ENCODE data around the gene POLR2B. TPM values are rescaled to one million over a fixed set of nuclear protein-coding genes. Genes with fewer than 3 reads are reported as not detected.
A peak's percentile ranks its signal among the peaks of the same experiment; 100 is the strongest.

POLR2B gene
- total RNA-seq, 2 experiments from 2014 or later = 107 to 109 TPM

GRCh38 chr4:56995525-56995924, 16.8 kb downstream of the POLR2B start:
- H3K4me1 Mint-ChIP-seq = peaks cover 7% of the 10 kb centered on the region
- H3K27me3 Mint-ChIP-seq = no peaks in the 10 kb centered on the region
- peaks cover 71% of the 10 kb centered on the region for H3K36me3 Mint-ChIP-seq (ENCODE audit: low read depth)
- H3K4me3 Mint-ChIP-seq = no peak overlapping the region
- no peak overlapping the region for H3K27ac Mint-ChIP-seq
- H3K9me3 Mint-ChIP-seq = no peaks in the 10 kb centered on the region
- DNase-seq = no peak
- ChIA-PET POLR2A (interaction anchor here (1.0 to 1.6 kb wide), 2 partner anchors 14 to 18 kb away, joined by 4 to 5 read pairs; partner anchors contain the start of gene NOA1), CTCF (no interaction called here)

DNA sequence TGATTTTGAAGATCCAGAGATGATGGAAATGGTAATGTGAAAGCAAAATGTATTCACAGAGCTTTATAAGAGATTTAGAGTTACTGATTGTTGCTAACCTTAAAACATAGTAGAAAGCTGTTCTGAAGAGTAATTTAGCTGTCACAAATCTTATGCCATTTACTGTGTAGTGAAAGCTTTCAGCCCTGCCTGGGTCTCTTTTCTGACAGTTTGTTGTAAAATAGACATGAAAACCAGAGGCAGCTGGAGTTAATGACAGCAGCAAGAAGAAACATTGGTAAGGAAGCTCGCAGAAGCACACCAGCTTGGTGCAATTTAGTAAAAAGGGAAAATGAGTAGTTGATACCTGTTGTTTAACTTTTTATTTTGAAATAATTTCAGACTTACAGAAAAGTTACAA, 21.1 kb downstream of the POLR2B start:
- Mint-ChIP-seq H3K36me3 (ENCODE audit: low read depth) (peaks cover 64% of the 10 kb centered on the region), H3K27me3 (no peaks in the 10 kb centered on the region), H3K9me3 (no peaks in the 10 kb centered on the region), H3K4me1 (no peaks in the 10 kb centered on the region), H3K4me3 (no peak overlapping the region), H3K27ac (no peak overlapping the region)
- CTCF ChIA-PET = interaction anchor here (1.1 kb wide), 1 partner anchor 37 kb away, joined by 3 read pairs; no protein-coding TSS in a partner anchor
- POLR2A ChIA-PET = interaction anchor here (1.4 kb wide), 1 partner anchor 22 kb away, joined by 4 read pairs; the partner anchor contains the start of gene POLR2B
- no peak for DNase-seq

- DNase-seq = no peak
- ChIA-PET POLR2A (no interaction called here), CTCF (no interaction called here)
- Mint-ChIP-seq H3K4me1 (peaks cover 10% of the 10 kb centered on the region), H3K4me3 (no peak overlapping the region), H3K9me3 (no peaks in the 10 kb centered on the region), H3K27ac (peak overlapping the region; percentile 51), H3K36me3 (ENCODE audit: low read depth) (peaks cover 55% of the 10 kb centered on the region), H3K27me3 (no peaks in the 10 kb centered on the region)
These were observed 34.9 kb downstream of the POLR2B start for GRCh38 chr4:57013543-57014120.

DNA sequence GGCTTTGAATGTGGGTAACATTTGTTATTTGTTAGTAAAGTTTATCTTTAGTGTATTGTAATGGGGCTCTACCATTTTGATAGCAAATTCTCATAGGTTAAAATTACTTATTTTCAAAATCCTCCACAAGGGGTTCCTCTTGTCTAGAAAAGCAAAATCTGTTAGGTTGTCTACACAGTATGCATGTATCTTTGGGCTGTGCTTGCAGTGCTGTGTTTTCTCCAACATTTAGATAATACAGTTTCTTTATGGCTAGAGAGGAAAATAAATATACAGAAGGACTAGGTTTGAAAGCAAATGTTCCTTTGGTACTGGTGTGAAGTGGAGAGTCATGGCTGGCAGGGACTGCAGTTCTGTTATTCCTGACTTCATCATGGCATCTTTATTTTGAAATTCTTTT, 40.3 kb downstream of the POLR2B start:
- Mint-ChIP-seq H3K36me3 (ENCODE audit: low read depth) (peaks cover 76% of the 10 kb centered on the region), H3K27me3 (no peaks in the 10 kb centered on the region), H3K9me3 (no peaks in the 10 kb centered on the region), H3K27ac (no peak overlapping the region), H3K4me1 (peaks cover 4% of the 10 kb centered on the region), H3K4me3 (no peak overlapping the region)
- DNase-seq = no peak
- POLR2A ChIA-PET = no interaction called here
- CTCF ChIA-PET = interaction anchor here (0.6 kb wide), 1 partner anchor 15 kb away, joined by 3 read pairs; no protein-coding TSS in a partner anchor

GRCh38 chr4:57020467-57021101, 41.9 kb downstream of the POLR2B start:
- Mint-ChIP-seq H3K9me3 (no peaks in the 10 kb centered on the region), H3K4me1 (peaks cover 4% of the 10 kb centered on the region), H3K4me3 (no peak overlapping the region), H3K27ac (no peak overlapping the region), H3K36me3 (ENCODE audit: low read depth) (peaks cover 84% of the 10 kb centered on the region), H3K27me3 (no peaks in the 10 kb centered on the region)
- POLR2A ChIA-PET = no interaction called here
- CTCF ChIA-PET = no interaction called here
- no peak for DNase-seq

DNA sequence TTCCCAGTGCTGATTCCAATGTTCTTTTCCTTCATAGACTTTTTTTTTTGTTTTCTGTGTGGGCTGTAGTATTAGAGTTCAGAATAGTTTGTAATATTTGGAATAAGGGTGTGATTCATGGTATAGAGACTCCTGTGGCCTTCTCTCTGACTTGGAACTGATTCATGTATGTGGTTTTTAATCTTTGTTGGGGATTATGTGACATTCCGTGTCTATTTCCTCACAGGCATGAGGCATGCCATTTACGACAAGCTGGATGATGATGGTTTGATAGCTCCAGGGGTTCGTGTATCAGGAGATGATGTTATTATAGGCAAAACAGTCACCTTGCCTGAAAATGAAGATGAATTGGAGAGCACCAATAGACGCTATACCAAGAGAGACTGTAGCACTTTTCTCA, 44.4 kb downstream of the POLR2B start:
- Mint-ChIP-seq H3K4me1 (peaks cover 2% of the 10 kb centered on the region), H3K27me3 (no peaks in the 10 kb centered on the region), H3K36me3 (ENCODE audit: low read depth) (peaks cover 85% of the 10 kb centered on the region), H3K27ac (no peak overlapping the region), H3K9me3 (no peaks in the 10 kb centered on the region), H3K4me3 (no peak overlapping the region)
- ChIA-PET POLR2A (interaction anchor here (1.3 kb wide), 1 partner anchor 8 kb away, joined by 3 read pairs; no protein-coding TSS in a partner anchor), CTCF (no interaction called here)
- no peak for DNase-seq

GRCh38 chr4:57034520-57034919, 55.8 kb downstream of the POLR2B start:
- DNase-seq = no peak
- peaks cover 1% of the 10 kb centered on the region for H3K27me3 Mint-ChIP-seq
- ChIA-PET POLR2A (interaction anchor here (1.4 kb wide), 1 partner anchor 56 kb away, joined by 4 read pairs; the partner anchor contains the start of gene POLR2B), CTCF (interaction anchor here (0.6 to 1.4 kb wide), 2 partner anchors 15 to 16 kb away, joined by 3 read pairs; no protein-coding TSS in a partner anchor)
- H3K27ac Mint-ChIP-seq = no peak overlapping the region
- H3K4me3 Mint-ChIP-seq = no peak overlapping the region
- no peaks in the 10 kb centered on the region for H3K9me3 Mint-ChIP-seq
- no peaks in the 10 kb centered on the region for H3K4me1 Mint-ChIP-seq
- H3K36me3 Mint-ChIP-seq (ENCODE audit: low read depth) = peaks cover 20% of the 10 kb centered on the region

DNA sequence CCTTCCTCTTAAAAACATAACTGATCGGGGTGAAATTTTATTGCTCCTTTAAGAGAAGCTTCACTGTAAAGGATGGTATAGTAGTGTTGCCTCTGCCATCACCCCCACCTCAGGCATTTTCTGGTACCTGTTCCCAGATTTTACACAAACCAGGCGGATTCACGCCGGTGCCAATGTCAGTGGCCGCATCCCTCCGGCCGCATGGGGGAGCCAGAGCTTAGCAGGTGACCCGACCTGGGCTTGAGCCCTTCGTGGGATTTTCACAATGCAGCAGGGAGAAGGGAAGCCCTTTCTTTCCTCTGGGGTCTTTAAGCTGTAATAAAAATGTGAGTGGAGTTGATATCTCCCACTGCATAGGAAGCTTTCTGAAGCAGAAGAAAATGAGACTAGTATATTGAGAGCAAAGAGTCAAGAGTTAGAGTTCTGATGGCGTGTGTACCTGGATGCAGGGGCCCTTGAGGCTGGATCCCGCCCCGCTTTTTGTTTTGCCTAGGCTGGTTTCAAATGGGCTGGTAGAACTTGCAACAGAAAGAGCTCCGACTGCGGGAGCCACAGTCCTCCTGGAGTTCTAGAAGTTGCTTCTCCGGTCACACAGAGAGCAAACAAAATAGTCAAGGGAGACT, 59.4 kb downstream of the POLR2B start:
- peaks cover 3% of the 10 kb centered on the region for H3K36me3 Mint-ChIP-seq (ENCODE audit: low read depth)
- H3K27ac Mint-ChIP-seq = no peak overlapping the region
- DNase-seq = no peak
- ChIA-PET CTCF (interaction anchor here (1.0 to 2.1 kb wide), 6 partner anchors 9 to 127 kb away, joined by 3 to 11 read pairs (median 4); no protein-coding TSS in a partner anchor), POLR2A (no interaction called here)
- no peaks in the 10 kb centered on the region for H3K9me3 Mint-ChIP-seq
- peaks cover 7% of the 10 kb centered on the region for H3K27me3 Mint-ChIP-seq
- H3K4me3 Mint-ChIP-seq = no peak overlapping the region
- H3K4me1 Mint-ChIP-seq = no peaks in the 10 kb centered on the region

GRCh38 chr4:57039345-57039744, 60.6 kb downstream of the POLR2B start:
- peaks cover 7% of the 10 kb centered on the region for H3K27me3 Mint-ChIP-seq
- ChIA-PET POLR2A (no interaction called here), CTCF (interaction anchor here (1.2 kb wide), 1 partner anchor 75 kb away, joined by 5 read pairs; no protein-coding TSS in a partner anchor)
- H3K4me3 Mint-ChIP-seq = no peak overlapping the region
- DNase-seq = no peak
- no peaks in the 10 kb centered on the region for H3K4me1 Mint-ChIP-seq
- H3K9me3 Mint-ChIP-seq = no peaks in the 10 kb centered on the region
- no peaks in the 10 kb centered on the region for H3K36me3 Mint-ChIP-seq (ENCODE audit: low read depth)
- no peak overlapping the region for H3K27ac Mint-ChIP-seq

- ChIA-PET CTCF (interaction anchor here (1.2 kb wide), 1 partner anchor 123 kb away, joined by 6 read pairs; no protein-coding TSS in a partner anchor), POLR2A (no interaction called here)
- no peak overlapping the region for H3K4me3 Mint-ChIP-seq
- no peaks in the 10 kb centered on the region for H3K36me3 Mint-ChIP-seq (ENCODE audit: low read depth)
- H3K27me3 Mint-ChIP-seq = peaks cover 9% of the 10 kb centered on the region
- H3K4me1 Mint-ChIP-seq = no peaks in the 10 kb centered on the region
- no peak overlapping the region for H3K27ac Mint-ChIP-seq
- DNase-seq = no peak
- H3K9me3 Mint-ChIP-seq = no peaks in the 10 kb centered on the region
These were observed 61.8 kb downstream of the POLR2B start for GRCh38 chr4:57040510-57040909.

DNA sequence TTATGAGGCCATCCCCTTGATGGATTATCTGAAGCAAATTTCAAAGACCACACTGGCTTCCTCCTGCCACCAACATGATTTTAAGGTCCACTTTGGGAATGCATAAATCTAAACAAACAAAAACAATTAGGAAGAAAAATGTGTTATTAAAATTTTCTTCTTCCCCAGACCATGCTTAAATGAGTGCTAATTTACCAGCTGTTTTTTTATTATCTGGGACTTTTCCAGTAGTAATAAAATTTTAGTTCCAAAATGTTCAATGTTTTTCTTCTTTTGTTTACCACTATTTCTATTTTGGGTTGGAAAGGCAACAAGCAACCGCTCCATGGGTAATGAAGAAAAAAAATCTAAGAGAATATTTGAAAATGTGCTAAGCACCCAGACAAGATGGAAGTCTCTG, 62.3 kb downstream of the POLR2B start:
- Mint-ChIP-seq H3K27ac (no peak overlapping the region), H3K9me3 (no peaks in the 10 kb centered on the region), H3K27me3 (peaks cover 13% of the 10 kb centered on the region), H3K4me3 (no peak overlapping the region), H3K4me1 (no peaks in the 10 kb centered on the region), H3K36me3 (ENCODE audit: low read depth) (no peaks in the 10 kb centered on the region)
- ChIA-PET CTCF (interaction anchor here (1.2 kb wide), 1 partner anchor 123 kb away, joined by 6 read pairs; no protein-coding TSS in a partner anchor), POLR2A (no interaction called here)
- DNase-seq = no peak

- peaks cover 20% of the 10 kb centered on the region for H3K27me3 Mint-ChIP-seq
- no peak for DNase-seq
- ChIA-PET CTCF (interaction anchor here (1.3 kb wide), 1 partner anchor 12 kb away, joined by 4 read pairs; no protein-coding TSS in a partner anchor), POLR2A (no interaction called here)
- H3K36me3 Mint-ChIP-seq (ENCODE audit: low read depth) = no peaks in the 10 kb centered on the region
- H3K27ac Mint-ChIP-seq = no peak overlapping the region
- H3K4me3 Mint-ChIP-seq = no peak overlapping the region
- no peaks in the 10 kb centered on the region for H3K4me1 Mint-ChIP-seq
- H3K9me3 Mint-ChIP-seq = no peaks in the 10 kb centered on the region
These were observed 64.0 kb downstream of the POLR2B start for GRCh38 chr4:57042711-57043169.

Data from activated CD4-positive, alpha-beta memory T cell treated with anti-CD3 and anti-CD28 coated beads, Interleukin-2, amount 10 ng/mL, durations not matched to agents 7 days and 5 days (primary cell).